HCT116 (cell line): ENCODE results near the gene TMPRSS3.

Experiments used
- CEBPB ChIP-seq: IDR thresholded peaks from 2 replicates; pipeline ENCODE4 v1.6.1; 2012; ENCODE audit warnings: low read depth
- CTCF ChIP-seq, 3 experiments: fragments of 200-600 bp in 1 of 3; sonication (generic) in 1 of 3; IDR thresholded peaks in 2 of 3; conservative IDR thresholded peaks in 1 of 3; 2 replicates each; pipeline ENCODE4 v1.5.1; 2012 to 2017; ENCODE audit warnings: low read depth in 2 of 3, low read length in 2 of 3, antibody characterized with exemption in 1 of 3, borderline replicate concordance in 1 of 3, control low read depth in 1 of 3, mild to moderate bottlenecking in 1 of 3, mixed read lengths in 1 of 3, mixed run types in 1 of 3, moderate library complexity in 1 of 3; ENCODE audit not compliant: insufficient read depth in 1 of 3
- MAX ChIP-seq: IDR thresholded peaks from 2 replicates; pipeline ENCODE4 v1.6.1; 2012
- POLR2AphosphoS5 ChIP-seq: IDR thresholded peaks from 2 replicates; pipeline ENCODE4 v1.6.1; 2011; ENCODE audit warnings: mild to moderate bottlenecking, low read depth, low read length, moderate library complexity
- TCF7L2 ChIP-seq: IDR thresholded peaks from 2 replicates; pipeline ENCODE4 v1.7.0; 2011; ENCODE audit warnings: borderline replicate concordance, inconsistent platforms; ENCODE audit not compliant: insufficient read depth, insufficient read length; ENCODE audit errors: extremely low read depth

GRCh38 chr21:42411197-42411869, 15.5 kb upstream of the TMPRSS3 start:
- TF ChIP-seq POLR2AphosphoS5, result no peak
- TF ChIP-seq MAX, result no peak
- no peak for TF ChIP-seq TCF7L2
- peak in 2 of 3 experiments; percentile 40 to 43; a peak in 4 of 6 replicates for TF ChIP-seq CTCF (IDR thresholded peaks at IDR 0.05 in 2 of 3, conservative IDR thresholded peaks at IDR 0.05 in 1 of 3; ENCODE audit: borderline replicate concordance in 1 of 3, insufficient read depth in 1 of 3, low read depth in 2 of 3, low read length in 2 of 3)
- TF ChIP-seq CEBPB, result no peak
